Measurements from ENCODE around the gene SLMAP.

DNA sequence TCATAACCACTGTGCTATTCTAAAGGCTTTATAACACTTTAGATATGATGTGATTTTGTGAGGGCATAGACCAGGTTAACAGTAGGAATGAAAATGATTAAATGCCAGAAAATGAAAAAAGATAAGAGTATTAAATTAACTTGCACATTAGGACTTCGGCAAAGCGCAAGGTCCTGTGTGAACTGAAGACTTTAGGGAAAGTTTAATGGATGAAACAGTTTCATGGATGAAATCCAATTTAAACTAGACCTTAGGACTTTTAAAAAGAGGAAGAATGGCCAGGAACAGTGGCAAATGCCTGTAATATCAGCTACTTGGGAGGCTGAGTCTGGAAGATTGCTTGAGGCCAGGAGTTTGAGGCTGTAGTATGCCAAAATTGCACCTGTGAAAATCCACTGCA, 8.7 kb downstream of the SLMAP start:
- no peak for TF ChIP-seq CTCF (IDR thresholded peaks at IDR 0.05; ENCODE audit: borderline replicate concordance, extremely low read depth, low read length, poor library complexity, severe bottlenecking)
- TF ChIP-seq EZH2 (IDR thresholded peaks at IDR 0.05; ENCODE audit: borderline replicate concordance, low read depth, low read length, severe bottlenecking) = no peak
